SW 1271 (cell line): ENCODE measurements around the gene TIMM10B.
"Not testable (repeated sequence)": the region's sequence is repeated elsewhere in the genome, so short reads cannot be mapped to it uniquely, and the experiment has no call there.

Experiments
- DNase-seq, 2 experiments: peaks; one replicate each; lab custom pipeline; 2025; lab: John Stamatoyannopoulos, UW

Gene TIMM10B

DNA sequence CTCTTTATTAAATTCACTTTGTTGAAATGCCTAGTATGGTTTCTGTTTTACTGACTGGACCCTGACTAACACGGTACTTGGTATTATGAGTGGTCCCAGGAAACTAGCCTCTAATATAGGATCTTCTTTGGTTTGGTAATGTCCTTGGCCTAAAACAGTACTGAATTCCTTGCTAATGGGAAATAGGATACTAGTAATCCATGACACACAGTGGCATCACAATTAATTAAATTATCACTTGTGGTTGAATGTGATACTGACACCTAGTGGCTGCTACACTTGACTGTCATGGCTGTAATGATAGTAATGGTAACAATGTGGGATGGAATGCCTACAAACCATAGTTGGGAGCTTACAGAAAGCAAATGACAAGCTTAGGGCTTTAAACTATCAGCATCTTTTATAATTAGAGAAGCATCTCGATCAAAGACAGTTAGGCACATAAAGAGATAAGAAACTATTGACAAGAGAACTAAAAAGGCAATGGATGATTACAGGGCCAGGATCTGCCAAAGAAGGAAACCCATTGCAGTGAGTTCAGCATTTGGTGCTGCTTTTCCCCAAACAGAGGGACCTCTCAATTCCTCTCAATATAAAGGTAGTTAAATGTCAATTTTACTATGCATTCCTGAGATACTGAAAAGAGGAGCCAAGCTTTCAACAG lies 24.4 kb downstream of the TIMM10B start:
- DNase-seq = peak in 1 of 2 experiments; percentile 49

DNA sequence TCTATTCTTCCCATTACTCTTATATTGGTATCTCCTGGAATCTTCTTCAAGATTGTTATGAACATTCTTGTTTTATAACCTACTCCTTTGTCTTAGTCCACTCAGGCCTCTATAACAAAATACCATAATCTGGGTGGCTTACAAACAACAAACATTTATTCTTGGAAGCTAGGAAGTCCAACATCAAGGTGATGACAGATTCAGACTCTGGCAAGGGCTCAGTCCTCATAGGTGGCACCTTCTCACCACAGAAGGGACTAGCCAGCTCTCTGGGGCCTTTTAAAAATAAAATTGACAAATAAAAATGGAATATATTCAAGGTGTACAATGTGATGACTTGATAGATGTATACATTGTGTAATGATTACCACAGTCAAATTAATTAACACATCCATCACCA lies 35.6 kb downstream of the TIMM10B start:
- no peak for DNase-seq

- DNase-seq = no peak
Measured at GRCh38 chr11:6520265-6520664, 39.0 kb downstream of the TIMM10B start.

- not testable (repeated sequence) for DNase-seq
Measured at GRCh38 chr11:6521946-6522345, 40.6 kb downstream of the TIMM10B start.

- DNase-seq = peak in 1 of 2 experiments; percentile 26
Measured at GRCh38 chr11:6523253-6523652, 42.0 kb downstream of the TIMM10B start.

- no peak for DNase-seq
Measured at GRCh38 chr11:6526411-6527135, 45.3 kb downstream of the TIMM10B start.

DNA sequence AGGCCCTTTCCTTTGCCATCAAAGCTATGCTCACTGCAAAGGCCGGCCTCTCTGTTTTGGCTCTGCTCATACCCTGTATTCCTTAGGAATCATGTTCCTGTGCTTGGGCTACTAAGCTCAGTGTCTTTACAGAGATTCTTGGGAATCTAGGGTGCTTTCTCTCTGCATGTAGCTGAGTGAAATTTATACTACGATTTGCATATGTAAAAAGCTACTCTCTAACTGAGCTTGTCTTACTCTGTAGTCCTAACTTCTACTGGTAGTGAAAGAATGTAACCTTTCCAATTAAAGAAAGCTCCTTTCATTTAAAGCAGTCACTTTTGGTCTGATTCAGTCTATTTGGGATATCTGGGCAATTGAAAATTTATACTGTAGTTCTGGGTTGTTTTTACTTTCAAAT lies 48.0 kb downstream of the TIMM10B start:
- DNase-seq = no peak

GRCh38 chr11:6530848-6531247 lies 49.5 kb downstream of the TIMM10B start:
- DNase-seq = no peak

DNA sequence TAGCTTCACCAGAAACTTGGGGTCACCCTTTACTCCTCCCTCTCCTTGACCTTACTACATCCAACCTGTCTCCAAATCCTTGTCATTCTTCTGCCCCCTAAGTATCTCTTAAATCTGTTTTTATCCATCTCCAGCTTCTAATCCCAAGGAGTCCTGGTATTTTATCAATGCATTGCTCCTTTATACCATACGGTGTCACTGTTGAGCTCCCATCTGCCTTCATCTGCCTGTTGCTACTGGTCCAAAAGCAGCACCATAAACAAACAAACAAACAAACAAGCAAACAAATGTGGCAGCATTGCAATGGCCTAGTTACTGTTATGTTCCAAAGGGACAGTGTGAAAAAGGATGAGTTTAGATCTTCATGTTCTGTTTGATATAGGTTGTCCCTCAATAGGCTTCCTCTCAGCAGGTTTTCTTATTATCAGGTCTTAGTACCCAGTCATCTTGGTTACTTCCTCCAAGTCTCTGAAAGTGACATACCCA lies 50.0 kb downstream of the TIMM10B start:
- peak; percentile 8 to 50 for DNase-seq
